Fibroblast of skin of right biceps (primary cell): ENCODE results near the gene CLEC3B.
A peak's percentile ranks its signal among the peaks of the same experiment; 100 is the strongest.
"Not testable (repeated sequence)": the region's sequence is repeated elsewhere in the genome, so short reads cannot be mapped to it uniquely, and the experiment has no call there.

Experiments used
- DNase-seq: peaks from one replicate; pipeline ENCODE4 v3.0.0-alpha.2; 2013

The CLEC3B gene

DNA sequence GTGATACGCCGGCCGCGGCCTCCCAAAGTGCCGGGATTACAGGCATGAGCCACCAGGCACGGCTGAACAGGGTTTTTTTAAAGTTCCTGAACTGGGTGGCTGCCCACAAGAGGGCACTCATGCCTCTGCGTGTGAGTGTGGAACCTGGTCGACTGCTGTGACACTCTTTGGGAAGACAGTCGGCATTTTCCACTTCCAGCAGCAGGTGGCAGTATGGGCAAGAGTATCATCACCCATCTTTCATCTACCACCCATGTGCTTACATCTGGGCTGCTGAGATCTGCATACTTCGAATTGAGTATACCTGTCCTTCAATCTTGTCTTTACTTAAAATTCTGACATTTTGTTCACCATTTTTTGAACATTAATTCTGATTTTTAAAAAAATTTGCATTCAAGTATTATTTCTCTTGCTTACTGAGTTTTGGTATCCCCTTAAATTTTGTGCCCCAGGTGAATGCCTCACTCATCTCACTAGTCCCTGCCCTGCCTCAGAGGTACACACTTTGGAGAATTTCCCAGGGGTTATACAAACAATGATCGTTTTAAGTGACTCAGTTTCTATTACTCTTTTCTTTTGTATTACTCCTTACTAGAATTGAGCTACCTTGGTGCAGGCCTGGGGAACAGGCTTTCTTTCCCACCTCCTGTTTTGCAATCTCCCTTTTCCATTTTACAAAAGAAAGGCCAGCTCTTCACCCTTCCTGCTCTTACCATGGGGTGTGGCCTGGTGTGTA, 11.8 kb downstream of the CLEC3B start:
- DNase-seq: peak; percentile 93

- no peak for DNase-seq
Measured at GRCh38 chr3:45041666-45042065, 15.6 kb downstream of the CLEC3B start.

- no peak for DNase-seq
Measured at GRCh38 chr3:45042162-45042561, 16.1 kb downstream of the CLEC3B start.

DNA sequence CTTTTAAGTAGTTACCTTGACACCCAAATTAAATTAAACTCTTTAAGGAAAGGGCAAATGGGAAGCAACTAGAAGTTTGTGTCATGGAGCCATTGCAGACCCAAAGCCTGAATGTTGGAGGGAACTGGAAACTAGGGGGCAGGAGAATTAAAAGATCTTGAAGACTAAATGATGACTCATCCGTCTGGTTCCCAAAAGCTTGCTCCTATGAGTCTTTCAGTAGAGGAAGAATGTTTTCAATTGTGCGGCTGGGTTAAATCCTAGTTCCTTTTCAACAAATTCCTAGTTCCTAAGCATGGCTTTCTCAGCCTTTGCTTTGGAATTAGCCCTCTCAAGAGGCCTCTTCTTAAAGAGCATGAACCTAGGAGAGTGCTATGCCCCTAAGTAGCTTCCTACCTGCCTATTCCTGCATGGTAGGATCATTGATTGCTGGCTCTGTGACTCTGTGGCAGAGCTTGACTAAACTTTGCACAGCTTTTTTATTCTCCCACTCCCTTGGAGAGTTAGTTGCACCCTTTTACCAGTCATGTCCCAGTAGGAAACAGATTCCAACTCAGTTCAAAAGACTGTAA, 17.7 kb downstream of the CLEC3B start:
- DNase-seq: peak; percentile 94

GRCh38 chr3:45048244-45048643, 22.1 kb downstream of the CLEC3B start:
- no peak for DNase-seq

- DNase-seq: no peak
Measured at GRCh38 chr3:45049807-45050206, 23.7 kb downstream of the CLEC3B start.

DNA sequence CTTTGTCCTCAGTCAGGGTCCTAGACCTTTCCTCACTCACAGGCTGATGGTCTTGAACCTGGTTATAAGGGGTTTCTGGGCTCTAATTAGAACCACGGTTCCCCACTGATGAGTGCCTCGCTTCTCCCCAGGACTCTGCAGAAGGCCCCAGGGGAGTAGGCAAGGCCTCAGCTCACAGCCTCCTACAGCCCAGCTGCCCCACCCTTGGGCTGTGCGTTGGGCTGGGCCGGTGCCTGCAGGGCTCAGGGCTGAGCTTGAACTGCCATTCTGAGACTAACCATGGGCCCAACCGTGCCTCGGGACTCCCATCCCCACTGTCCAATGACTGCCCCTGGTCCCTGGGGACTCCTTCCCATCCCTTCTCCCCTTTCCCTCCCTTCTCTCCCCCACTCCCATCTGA, 25.6 kb downstream of the CLEC3B start:
- no peak for DNase-seq

DNA sequence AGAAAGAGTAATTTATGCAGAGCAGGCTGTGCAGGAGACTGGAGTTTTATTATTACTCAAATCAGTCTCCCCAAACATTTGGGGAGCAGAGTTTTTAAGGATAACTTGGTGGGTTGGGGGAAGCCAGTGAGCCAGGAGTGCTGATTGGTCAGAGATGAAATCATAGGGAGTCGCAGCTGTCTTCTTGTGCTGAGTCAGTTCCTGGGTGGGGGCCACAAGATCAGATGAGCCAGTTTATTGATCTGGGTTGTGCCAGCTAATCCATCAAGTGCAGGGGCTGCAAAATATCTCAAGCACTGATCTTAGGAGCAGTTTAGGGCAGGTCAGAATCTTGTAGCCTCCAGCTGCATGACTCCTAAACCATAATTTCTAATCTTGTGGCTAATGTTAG, 27.7 kb downstream of the CLEC3B start:
- DNase-seq: not testable (repeated sequence)

GRCh38 chr3:45054196-45054857, 28.2 kb downstream of the CLEC3B start:
- DNase-seq: peak; percentile 52

GRCh38 chr3:45055032-45055410, 28.9 kb downstream of the CLEC3B start:
- DNase-seq: peak; percentile 82

- DNase-seq: peak; percentile 85
Measured at GRCh38 chr3:45055411-45056143, 29.5 kb downstream of the CLEC3B start.

DNA sequence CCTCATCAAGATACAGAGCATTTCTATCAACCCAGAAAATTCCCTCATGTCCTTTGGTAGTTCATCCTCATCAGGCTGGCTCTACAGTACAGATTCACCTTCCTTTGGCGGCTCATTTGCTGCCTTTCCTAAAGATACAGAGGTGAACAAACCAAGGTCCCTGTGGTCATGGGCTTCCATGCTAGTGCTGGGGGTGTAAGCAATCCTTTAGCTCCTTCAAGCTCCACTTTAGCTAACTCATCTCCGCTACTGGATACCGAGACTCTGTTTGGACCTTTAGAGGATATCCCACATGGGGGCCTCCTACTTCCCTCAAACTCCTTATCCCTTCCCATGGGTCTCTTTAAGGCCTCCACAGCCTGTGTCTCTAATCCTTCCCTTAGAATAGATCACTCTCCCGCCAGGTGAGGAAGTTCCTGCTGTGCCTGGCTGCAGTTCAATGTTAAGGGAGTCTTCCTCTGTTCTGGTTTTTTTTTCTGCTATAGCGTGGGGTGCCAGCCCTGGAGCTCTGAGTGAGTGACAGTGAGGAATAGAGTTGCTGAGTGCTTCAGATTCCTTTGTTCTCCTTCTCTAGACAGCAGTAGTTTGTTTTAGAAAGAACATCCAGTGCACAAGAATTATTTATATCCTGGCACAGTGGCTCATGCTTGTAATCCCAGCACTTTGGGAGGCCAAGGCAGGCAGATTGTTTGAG, 30.7 kb downstream of the CLEC3B start:
- DNase-seq: no peak

GRCh38 chr3:45057557-45057956, 31.5 kb downstream of the CLEC3B start:
- no peak for DNase-seq

DNA sequence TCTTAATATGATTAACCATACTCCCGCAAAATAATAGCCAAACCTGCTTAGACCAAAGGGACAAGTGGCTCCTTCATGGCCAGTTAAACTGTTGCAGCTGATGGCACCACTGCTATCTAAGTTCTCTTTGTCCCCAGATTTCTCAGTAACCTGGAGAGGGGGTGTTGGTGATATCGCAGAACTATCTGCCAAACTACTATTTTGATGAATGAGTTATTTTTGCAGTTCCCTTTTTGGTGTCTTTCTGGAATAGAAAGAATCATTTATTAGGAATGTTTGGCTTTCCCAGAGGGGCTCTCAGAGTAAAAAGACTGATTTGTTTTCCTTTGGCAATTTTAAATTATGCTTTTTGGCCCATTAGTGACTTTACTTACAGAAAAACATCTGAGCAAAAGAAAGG, 33.0 kb downstream of the CLEC3B start:
- DNase-seq: no peak

DNA sequence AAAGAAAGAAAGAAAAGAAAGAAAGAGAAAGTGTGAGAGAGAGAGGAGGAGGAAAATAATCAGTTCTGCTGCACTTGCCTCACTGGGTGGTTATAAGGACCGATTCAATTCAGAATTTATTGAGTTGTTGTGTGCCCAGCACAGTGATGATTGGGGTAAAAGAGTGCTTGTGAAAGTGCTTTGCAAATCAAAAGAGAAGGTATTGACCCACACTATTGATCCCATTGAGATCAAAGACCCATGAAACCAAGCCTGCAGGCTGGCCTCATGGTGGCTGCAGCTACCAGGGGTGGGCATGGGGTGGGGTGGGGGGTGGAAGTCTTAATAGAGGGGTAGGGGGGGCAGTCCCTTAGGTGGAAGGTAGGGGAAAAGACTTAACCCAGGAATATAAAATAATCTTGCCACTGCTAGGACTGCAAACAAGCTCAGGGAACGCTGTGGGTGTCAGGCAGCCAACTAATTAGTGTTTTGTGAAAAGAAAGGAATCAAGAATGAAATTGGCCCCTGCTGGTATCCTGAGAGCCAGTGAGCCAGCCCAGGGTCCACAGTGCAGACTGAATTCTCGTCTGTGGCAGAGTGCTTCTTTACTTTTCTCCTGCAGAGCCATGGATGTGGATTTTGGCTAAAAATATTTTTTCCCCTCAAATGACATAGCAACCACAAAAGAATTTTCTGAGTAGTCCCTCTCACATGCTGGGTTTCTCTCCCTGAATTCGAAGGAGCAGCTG, 34.2 kb downstream of the CLEC3B start:
- no peak for DNase-seq

GRCh38 chr3:45062697-45063070, 36.6 kb downstream of the CLEC3B start:
- DNase-seq: no peak

DNA sequence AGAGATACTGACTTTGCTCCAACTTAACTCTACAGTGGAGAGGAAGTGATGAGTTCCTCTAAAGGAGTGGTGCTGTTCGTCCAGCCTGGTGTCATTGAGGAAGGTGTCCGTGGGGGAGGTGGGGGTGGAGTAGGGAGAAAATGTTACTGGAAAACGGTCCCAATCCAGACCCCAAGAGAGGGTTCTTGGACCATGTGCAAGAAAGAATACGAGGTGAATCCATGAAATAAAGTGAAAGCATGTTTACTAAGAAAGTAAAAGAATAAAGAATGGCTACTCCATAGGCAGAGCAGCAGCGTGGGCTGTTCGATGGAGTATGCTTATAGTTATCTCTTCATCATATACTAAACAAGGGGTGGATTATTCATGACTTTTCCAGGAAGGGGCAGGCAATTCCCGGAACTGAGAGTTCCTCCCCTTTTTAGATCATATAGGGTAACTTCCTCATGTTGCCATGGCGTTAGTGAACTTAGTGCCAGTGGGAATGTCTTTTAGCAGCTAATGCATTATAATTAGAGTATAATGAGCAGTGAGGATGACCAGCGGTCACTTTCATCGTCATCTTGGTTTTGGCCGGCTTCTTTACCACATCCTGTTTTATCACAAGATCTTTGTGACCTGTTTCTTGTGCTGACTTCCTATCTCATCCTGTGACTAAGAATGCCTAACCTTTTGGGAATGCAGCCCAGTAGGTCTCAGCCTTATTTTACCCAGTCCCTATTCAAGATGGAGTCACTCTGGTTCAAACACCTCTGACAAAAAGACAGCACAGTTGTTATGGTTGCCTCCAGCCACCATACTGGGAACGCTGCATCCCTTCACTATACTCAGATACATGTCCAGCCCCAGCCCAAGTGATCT, 38.6 kb downstream of the CLEC3B start:
- peak; percentile 83 for DNase-seq

DNA sequence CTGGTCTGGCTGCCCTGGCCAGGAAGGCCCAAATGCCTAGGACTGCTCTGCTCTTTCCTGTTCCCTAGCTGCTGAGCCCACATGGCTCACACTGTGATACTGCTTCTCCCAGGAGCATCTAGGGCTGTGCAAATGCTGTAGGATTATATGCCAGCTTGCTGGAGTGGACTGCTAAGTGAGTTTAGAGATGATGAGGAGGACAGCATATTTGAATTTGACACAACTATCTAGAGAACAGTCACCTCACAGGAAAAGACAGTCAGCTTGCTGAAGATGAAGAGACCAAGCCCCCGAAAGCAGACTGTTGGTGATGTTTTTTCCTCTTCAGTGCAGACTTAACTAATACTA, 39.2 kb downstream of the CLEC3B start:
- no peak for DNase-seq

DNA sequence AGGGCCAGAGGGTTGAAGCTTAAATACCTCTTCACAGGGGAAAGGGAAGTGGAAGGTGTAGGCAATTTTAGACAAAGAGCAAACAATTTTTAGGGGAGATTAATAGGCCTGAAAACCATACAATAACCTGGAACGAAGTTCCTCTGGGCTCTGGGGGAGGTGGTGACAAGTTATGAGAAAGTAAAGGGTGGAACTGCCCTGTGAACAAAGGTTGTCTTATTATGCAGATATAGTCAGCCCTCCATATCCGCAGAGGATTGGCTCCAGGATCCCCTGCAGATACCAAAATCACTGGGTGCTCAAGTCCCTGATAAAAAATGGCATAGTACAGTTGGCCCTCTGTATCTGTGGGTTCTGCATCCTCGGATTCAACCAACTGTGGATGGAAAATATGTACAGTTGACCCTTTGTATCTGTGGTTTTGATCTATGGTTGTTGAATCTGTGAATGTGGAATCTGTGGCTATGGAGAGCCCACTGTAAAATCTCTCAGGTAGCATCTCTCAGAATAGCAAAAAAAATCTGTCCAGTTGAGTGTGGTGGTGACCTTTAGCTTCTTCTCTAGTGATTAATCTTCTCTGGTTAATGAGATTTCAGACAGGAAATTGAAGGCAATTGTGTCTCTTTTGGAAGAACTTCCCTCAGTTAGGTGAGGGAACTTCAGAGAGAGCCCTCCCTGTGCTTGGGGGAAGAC, 40.2 kb downstream of the CLEC3B start:
- no peak for DNase-seq

DNA sequence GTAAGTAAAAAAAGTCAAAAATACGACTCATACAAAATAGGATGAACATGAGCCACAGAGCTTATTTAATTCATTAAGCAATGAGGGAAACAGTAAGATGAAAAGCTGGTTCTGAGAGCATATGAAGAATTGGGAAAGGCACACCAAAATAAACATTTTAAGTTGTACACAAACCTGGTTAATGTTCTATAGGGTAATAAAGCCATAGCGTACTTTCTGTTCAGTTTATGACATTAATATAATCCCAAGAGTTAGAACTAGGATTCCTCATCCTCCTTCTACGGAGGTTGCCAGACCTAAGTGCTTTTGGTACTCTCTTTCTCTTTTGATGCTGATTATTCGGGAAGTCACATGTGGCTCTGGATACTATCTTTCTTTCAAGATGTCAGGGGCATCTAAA, 41.4 kb downstream of the CLEC3B start:
- DNase-seq: no peak

DNA sequence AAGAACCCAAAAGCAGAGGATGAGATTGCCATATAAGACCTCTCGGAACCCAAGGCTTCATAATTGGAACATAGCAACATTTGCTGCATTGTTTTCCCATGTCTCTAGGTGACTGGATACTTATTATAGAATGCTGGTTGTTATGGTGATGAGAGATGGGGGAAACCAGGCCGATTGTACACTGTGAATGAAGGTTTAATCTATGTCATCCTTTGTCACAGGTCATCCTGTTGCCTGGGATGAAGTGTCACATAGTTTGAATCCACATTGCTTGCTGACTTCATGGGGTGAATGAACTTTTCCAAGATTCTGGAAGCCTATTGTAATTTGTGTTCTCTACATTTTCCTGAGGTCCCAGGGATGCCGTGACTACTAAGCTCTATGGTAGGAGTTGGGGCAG, 41.8 kb downstream of the CLEC3B start:
- DNase-seq: no peak
